WI38 (cell line): Measurements from ENCODE around the gene DGKE.

Experiments
- H3K4me3 ChIP-seq: 2 replicates; pipeline ENCODE4 v1.5.1; 2011; ENCODE audit warnings: low read depth, mild to moderate bottlenecking, control low read depth, low read length
- CTCF ChIP-seq: IDR thresholded peaks from 2 replicates; pipeline ENCODE4 v1.5.1; 2012; ENCODE audit warnings: low read depth, mild to moderate bottlenecking, control low read depth, low read length

The DGKE gene

GRCh38 chr17:56887552-56888467 is 53.9 kb downstream of the DGKE start:
- TF ChIP-seq CTCF: no peak
- H3K4me3 ChIP-seq: no peak overlapping the region

GRCh38 chr17:56890390-56890789 is 56.4 kb downstream of the DGKE start:
- H3K4me3 ChIP-seq: no peak overlapping the region
- no peak for TF ChIP-seq CTCF

GRCh38 chr17:56890906-56891674 is 57.1 kb downstream of the DGKE start:
- TF ChIP-seq CTCF: no peak

GRCh38 chr17:56891751-56892150 is 57.8 kb downstream of the DGKE start:
- TF ChIP-seq CTCF: peak; percentile 40
- no peak overlapping the region for H3K4me3 ChIP-seq

More at GRCh38 chr17:56890906-56891674, 57.1 kb downstream of the DGKE start:
- H3K4me3 ChIP-seq: no peak overlapping the region

- H3K4me3 ChIP-seq: no peak overlapping the region
- TF ChIP-seq CTCF: no peak
Observed at GRCh38 chr17:56892333-56892732, 58.4 kb downstream of the DGKE start.

GRCh38 chr17:56893503-56893902 is 59.6 kb downstream of the DGKE start:
- H3K4me3 ChIP-seq: no peak overlapping the region
- no peak for TF ChIP-seq CTCF
